CD14-positive monocyte (primary cell): Measurements from ENCODE around the gene PDLIM5. TPM values are rescaled to one million over a fixed set of nuclear protein-coding genes. Genes with fewer than 3 reads are reported as not detected.

Source experiments
- DNase-seq, 3 donors: peaks; one replicate each; pipeline ENCODE4 v3.0.0-alpha.2; 2011 to 2022
- H2AFZ ChIP-seq: 2 replicates; pipeline ENCODE4 v1.6.0; 2012; ENCODE audit warnings: mild to moderate bottlenecking, low read depth, low read length, inconsistent platforms; ENCODE audit not compliant: insufficient read depth, poor library complexity, severe bottlenecking
- H3K27ac ChIP-seq, 2 donors: 1 replicate in 1 of 2; 2 replicates in 1 of 2; pipeline ENCODE4 v1.5.1; 2012 to 2013; ENCODE audit warnings: low read length in 2 of 2, control low read depth in 1 of 2, inconsistent platforms in 1 of 2, low read depth in 1 of 2, mild to moderate bottlenecking in 1 of 2
- H3K27me3 ChIP-seq, 2 donors: one replicate each; pipeline versions ENCODE4 v1.6.0 to v1.6.1; 2011 to 2013; ENCODE audit warnings: low read length in 2 of 2; ENCODE audit not compliant: control insufficient read depth in 2 of 2, insufficient read depth in 2 of 2
- H3K36me3 ChIP-seq, 2 donors: replicated peaks in 1 of 2; 1 replicate in 1 of 2; 2 replicates in 1 of 2; pipeline versions ENCODE4 v1.5.1 to v1.6.1; 2012 to 2013; ENCODE audit warnings: low read length in 2 of 2, control low read depth in 1 of 2, inconsistent platforms in 1 of 2, mild to moderate bottlenecking in 1 of 2; ENCODE audit not compliant: insufficient read depth in 2 of 2, control insufficient read depth in 1 of 2
- H3K4me1 ChIP-seq, 2 donors: 1 replicate in 1 of 2; 2 replicates in 1 of 2; pipeline versions ENCODE4 v1.5.1 to v1.6.1; 2012 to 2013; ENCODE audit warnings: low read length in 2 of 2, control low read depth in 1 of 2, inconsistent platforms in 1 of 2, mild to moderate bottlenecking in 1 of 2, moderate library complexity in 1 of 2; ENCODE audit not compliant: insufficient read depth in 2 of 2, control insufficient read depth in 1 of 2
- H3K4me2 ChIP-seq: replicated peaks from 2 replicates; pipeline ENCODE3; 2012; ENCODE audit warnings: low read length, moderate library complexity, mild to moderate bottlenecking; ENCODE audit not compliant: poor library complexity, severe bottlenecking; ENCODE audit errors: extremely low read depth
- H3K4me3 ChIP-seq, 3 experiments: fragments of 200-600 bp in 1 of 3; sonication (generic) in 1 of 3; replicated peaks in 1 of 3; 1 replicate in 2 of 3; 2 replicates in 1 of 3; pipeline ENCODE4 v1.5.1; 2011 to 2013; ENCODE audit warnings: low read length in 3 of 3, mild to moderate bottlenecking in 3 of 3, control low read depth in 2 of 3, low read depth in 2 of 3, inconsistent platforms in 1 of 3, moderate library complexity in 1 of 3
- H3K79me2 ChIP-seq: 2 replicates; pipeline ENCODE4 v1.6.0; 2012; ENCODE audit warnings: mild to moderate bottlenecking, control low read depth, inconsistent platforms, low read length, moderate library complexity; ENCODE audit not compliant: insufficient read depth
- H3K9ac ChIP-seq: 2 replicates; pipeline ENCODE4 v1.6.0; 2017; ENCODE audit warnings: low read length, mild to moderate bottlenecking; ENCODE audit not compliant: insufficient read depth, poor library complexity, severe bottlenecking
- H3K9me3 ChIP-seq, 2 donors: replicated peaks in 1 of 2; 1 replicate in 1 of 2; 2 replicates in 1 of 2; pipeline versions ENCODE4 v1.5.1 to v1.6.1; 2012 to 2013; ENCODE audit warnings: low read length in 2 of 2, control low read depth in 1 of 2; ENCODE audit not compliant: control insufficient read depth in 1 of 2, insufficient read depth in 1 of 2
- H4K20me1 ChIP-seq: 2 replicates; pipeline ENCODE4 v1.6.0; 2012; ENCODE audit warnings: mild to moderate bottlenecking, low read length, control low read depth, moderate library complexity; ENCODE audit not compliant: insufficient read depth
- H3K27ac Mint-ChIP-seq, 7 donors: one replicate each; pipeline ENCODE4 v1.8.0; 2020; ENCODE audit warnings: mild to moderate bottlenecking in 7 of 7, mixed read lengths in 7 of 7, moderate library complexity in 6 of 7, inconsistent platforms in 2 of 7
- H3K27me3 Mint-ChIP-seq, 3 donors: one replicate each; pipeline ENCODE4 v1.8.0; 2021 to 2022; ENCODE audit warnings: low read depth in 3 of 3, mild to moderate bottlenecking in 3 of 3, mixed read lengths in 3 of 3, moderate library complexity in 3 of 3, inconsistent platforms in 1 of 3
- H3K36me3 Mint-ChIP-seq, 2 donors: one replicate each; pipeline ENCODE4 v1.8.0; 2020; ENCODE audit warnings: mixed read lengths in 2 of 2, inconsistent platforms in 1 of 2, mild to moderate bottlenecking in 1 of 2
- H3K4me1 Mint-ChIP-seq: one replicate; pipeline ENCODE4 v1.8.0; 2020; ENCODE audit warnings: mild to moderate bottlenecking, mixed read lengths
- H3K4me3 Mint-ChIP-seq, 2 donors: one replicate each; pipeline ENCODE4 v1.8.0; 2020; ENCODE audit warnings: mild to moderate bottlenecking in 2 of 2, mixed read lengths in 2 of 2, moderate library complexity in 1 of 2
- H3K9me3 Mint-ChIP-seq, 7 donors: one replicate each; pipeline ENCODE4 v1.8.0; 2020 to 2022; ENCODE audit warnings: mixed read lengths in 7 of 7, mild to moderate bottlenecking in 6 of 7, moderate library complexity in 6 of 7, inconsistent platforms in 2 of 7
- CTCF ChIP-seq: fragments of 200-600 bp; IDR thresholded peaks from one replicate; pipeline ENCODE4 v1.8.0; 2022; ENCODE audit warnings: antibody characterized with exemption, mild to moderate bottlenecking
- WGBS: methylation state at CpG from one replicate; pipeline ENCODE4 v1.1.5; 2013; ENCODE audit warnings: missing lambda C conversion rate; ENCODE audit not compliant: insufficient coverage; 5-methylcytosine and 5-hydroxymethylcytosine counted together
- intact Hi-C, 2 donors: fragments of 100-400 bp; cut with micrococcal nuclease; formaldehyde crosslinking; loops; one replicate each; pipeline versions ENCODE4 v1.15.0 to v1.15.1; 2023
- polyA plus RNA-seq, 3 donors: library from polyadenylated mRNA; depleted of rRNA in 1 of 3; unstranded in 2 of 3; stranded (reverse) in 1 of 3; fragments of 300-500 nt in 2 of 3; fragments of >200 nt in 1 of 3; fragmentation: Illumina TruSeq in 2 of 3; gene quantifications; 1 replicate in 2 of 3; 2 replicates in 1 of 3; pipeline ENCODE4 v1.2.3, GENCODE V29; 2012 to 2021

PDLIM5 gene
- polyA plus RNA-seq, 3 donors: 75.3 to 105 (median 80.9) TPM

GRCh38 chr4:94409375-94409679 lies 42.4 kb upstream of the PDLIM5 start:
- no peak for DNase-seq
- no CpG with 5 or more reads among the region's 1 CpG for WGBS
- Mint-ChIP-seq H3K4me1 (peaks cover 3% of the 10 kb centered on the region), H3K27me3 (peaks cover 0 to 5% (median 2%) of the 10 kb centered on the region in 3 donors), H3K27ac (no peak overlapping the region), H3K4me3 (no peak overlapping the region), H3K9me3 (peaks cover 0 to 2% (median 2%) of the 10 kb centered on the region in 7 donors), H3K36me3 (no peaks in the 10 kb centered on the region)
- Histone ChIP-seq H3K27ac (no peak overlapping the region), H3K36me3 (no peaks in the 10 kb centered on the region), H3K4me3 (no peak overlapping the region), H3K9me3 (no peaks in the 10 kb centered on the region), H2AFZ (no peak overlapping the region), H3K4me1 (no peaks in the 10 kb centered on the region), H3K79me2 (no peaks in the 10 kb centered on the region), H3K9ac (no peak overlapping the region), H3K27me3 (no peaks in the 10 kb centered on the region), H3K4me2 (no peak overlapping the region), H4K20me1 (no peaks in the 10 kb centered on the region)
- TF ChIP-seq CTCF: no peak
- intact Hi-C loops: loop anchor here (5.0 kb wide), 2 partner anchors 183 to 188 kb away; no protein-coding TSS in a partner anchor

- H3K27ac Mint-ChIP-seq: no peak overlapping the region
Observed at GRCh38 chr4:94409962-94410361, 41.8 kb upstream of the PDLIM5 start.

More at GRCh38 chr4:94409962-94410361, 41.8 kb upstream of the PDLIM5 start:
- peaks cover 3% of the 10 kb centered on the region for H3K4me1 Mint-ChIP-seq
- Histone ChIP-seq H3K4me2 (no peak overlapping the region), H3K4me3 (no peak overlapping the region), H3K27me3 (no peaks in the 10 kb centered on the region), H3K4me1 (no peaks in the 10 kb centered on the region), H3K9ac (no peak overlapping the region), H4K20me1 (no peaks in the 10 kb centered on the region), H2AFZ (no peak overlapping the region), H3K79me2 (no peaks in the 10 kb centered on the region), H3K27ac (no peak overlapping the region), H3K9me3 (no peaks in the 10 kb centered on the region), H3K36me3 (no peaks in the 10 kb centered on the region)
- H3K9me3 Mint-ChIP-seq: peaks cover 0 to 5% (median 2%) of the 10 kb centered on the region in 7 donors
- peaks cover 0 to 5% (median 2%) of the 10 kb centered on the region in 3 donors for H3K27me3 Mint-ChIP-seq
- no peak for DNase-seq
- no peak for TF ChIP-seq CTCF
- intact Hi-C loops: loop anchor here (5.0 kb wide), 2 partner anchors 182 to 187 kb away; no protein-coding TSS in a partner anchor
- H3K4me3 Mint-ChIP-seq: no peak overlapping the region
- H3K36me3 Mint-ChIP-seq: no peaks in the 10 kb centered on the region
